Skeletal muscle cell (primary cell): Measurements from ENCODE around the gene SEC24C.
"Not testable (repeated sequence)": the region's sequence is repeated elsewhere in the genome, so short reads cannot be mapped to it uniquely, and the experiment has no call there.

Source experiments
- DNase-seq: peaks from one replicate; pipeline ENCODE4 v3.0.0-alpha.2; 2010; ENCODE audit warnings: low read depth
- H3K4me3 ChIP-seq: 2 replicates; pipeline ENCODE4 v1.5.1; 2011; ENCODE audit warnings: low read depth, mild to moderate bottlenecking, control low read depth, low read length, moderate library complexity

Gene SEC24C

DNA sequence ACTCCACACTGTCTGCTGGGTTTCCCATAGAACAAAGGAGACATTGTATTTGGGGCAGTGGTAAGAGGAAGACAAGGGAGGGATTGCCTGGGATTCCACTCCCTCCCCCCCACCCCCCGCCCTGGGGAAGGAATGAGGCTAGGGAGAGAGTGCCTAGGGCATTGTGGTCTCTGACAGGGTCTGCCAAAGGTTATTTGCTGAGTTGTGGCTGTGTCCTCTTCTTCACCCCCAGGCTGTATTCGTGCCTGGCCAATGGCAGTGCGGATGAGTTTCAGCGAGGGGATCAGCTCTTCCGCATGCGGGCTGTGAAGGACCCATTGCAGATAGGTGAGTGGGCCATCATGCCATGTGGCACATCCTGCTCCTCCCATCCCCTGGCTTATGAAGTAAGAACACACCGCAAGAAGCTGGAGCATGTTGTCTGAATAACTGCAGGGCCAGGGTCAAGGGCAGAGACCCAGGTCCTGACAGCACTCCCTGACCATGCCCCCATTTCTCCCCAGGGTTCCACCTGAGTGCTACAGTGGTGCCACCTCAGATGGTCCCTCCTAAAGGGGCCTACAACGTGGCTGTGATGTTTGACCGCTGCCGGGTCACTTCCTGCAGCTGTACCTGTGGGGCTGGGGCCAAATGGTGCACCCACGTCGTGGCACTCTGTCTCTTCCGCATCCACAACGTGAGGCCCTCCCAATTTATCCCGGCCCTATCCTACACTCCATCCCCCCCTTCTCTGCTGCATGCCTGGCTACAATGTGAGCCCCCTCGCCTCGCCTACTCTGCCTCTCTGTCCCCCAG is 44.9 kb downstream of the SEC24C start:
- no peak overlapping the region for H3K4me3 ChIP-seq
- DNase-seq = no peak

DNA sequence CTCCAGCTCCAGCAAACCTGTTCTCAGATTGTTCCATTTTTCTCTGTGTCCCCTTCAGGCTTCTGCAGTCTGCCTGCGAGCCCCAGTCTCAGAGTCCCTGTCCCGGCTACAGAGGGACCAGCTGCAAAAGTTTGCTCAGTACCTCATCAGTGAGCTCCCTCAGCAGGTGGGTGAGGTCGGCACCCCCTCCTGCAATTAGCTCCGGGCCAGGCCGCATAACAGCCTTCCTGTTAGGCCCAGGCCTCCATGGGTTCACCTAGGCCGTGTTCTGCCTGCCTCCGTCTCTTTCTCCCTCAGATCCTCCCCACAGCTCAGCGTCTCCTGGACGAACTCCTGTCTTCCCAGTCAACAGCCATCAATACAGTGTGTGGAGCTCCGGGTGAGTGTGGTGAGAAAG is 45.5 kb downstream of the SEC24C start:
- no peak for DNase-seq
- no peak overlapping the region for H3K4me3 ChIP-seq

DNA sequence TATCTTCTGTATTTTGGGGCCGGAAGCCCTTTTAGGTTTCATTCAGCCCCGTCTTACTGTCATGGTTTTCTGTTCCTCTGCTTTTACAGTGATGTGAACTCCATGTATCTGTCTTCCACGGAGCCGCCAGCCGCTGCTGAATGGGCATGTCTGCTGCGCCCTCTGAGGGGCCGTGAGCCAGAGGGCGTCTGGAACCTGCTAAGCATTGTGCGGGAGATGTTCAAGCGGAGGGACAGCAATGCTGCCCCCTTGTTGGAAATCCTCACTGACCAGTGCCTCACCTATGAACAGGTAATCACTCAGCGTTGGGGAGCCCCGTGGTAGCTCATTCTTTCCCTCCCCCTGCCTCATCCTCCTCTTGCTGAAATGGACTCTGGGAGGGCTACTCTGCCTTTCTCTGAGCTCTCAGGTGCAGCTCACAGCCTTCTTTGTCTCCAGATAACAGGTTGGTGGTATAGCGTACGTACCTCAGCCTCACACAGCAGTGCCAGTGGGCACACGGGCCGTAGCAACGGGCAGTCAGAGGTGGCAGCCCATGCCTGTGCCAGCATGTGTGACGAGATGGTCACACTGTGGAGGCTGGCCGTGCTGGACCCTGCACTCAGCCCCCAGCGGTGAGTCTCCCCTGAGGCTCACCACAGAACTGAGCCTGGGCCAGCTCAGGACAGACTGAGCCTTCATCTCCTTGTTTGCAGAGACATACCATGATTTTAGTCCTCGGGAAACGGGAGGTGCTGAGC is 46.9 kb downstream of the SEC24C start:
- no peak overlapping the region for H3K4me3 ChIP-seq
- no peak for DNase-seq

DNA sequence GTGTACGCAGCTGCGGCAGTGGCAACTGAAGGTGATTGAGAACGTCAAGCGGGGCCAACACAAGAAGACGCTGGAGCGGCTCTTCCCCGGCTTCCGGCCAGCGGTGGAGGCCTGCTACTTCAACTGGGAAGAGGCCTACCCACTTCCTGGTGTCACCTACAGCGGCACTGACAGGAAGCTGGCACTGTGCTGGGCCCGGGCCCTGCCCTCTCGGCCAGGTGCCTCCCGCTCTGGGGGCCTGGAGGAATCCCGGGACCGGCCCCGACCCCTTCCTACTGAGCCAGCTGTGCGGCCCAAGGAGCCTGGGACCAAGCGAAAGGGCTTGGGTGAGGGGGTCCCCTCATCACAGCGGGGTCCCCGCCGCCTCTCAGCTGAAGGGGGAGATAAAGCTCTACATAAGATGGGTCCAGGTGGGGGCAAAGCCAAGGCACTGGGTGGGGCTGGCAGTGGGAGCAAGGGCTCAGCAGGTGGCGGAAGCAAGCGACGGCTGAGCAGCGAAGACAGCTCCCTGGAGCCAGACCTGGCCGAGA is 47.8 kb downstream of the SEC24C start:
- no peak overlapping the region for H3K4me3 ChIP-seq
- DNase-seq = no peak

DNA sequence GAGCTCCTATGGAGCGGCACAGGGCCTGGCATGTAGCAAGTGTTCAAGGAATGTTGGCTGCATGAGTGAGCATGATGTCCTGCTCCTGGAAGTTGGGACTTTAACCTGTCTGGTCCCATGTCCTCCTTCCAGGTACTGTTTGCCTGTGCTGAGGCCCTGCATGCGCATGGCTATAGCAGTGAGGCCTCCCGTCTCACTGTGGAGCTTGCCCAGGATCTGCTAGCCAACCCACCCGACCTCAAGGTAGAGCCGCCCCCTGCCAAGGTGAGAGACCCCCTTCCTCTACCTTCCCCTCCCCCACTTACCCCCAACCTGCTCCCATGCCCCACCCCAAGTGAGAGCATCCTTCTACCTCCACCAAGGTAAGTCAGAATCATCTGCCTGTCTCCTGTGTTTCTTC is 49.3 kb downstream of the SEC24C start:
- no peak for DNase-seq
- no peak overlapping the region for H3K4me3 ChIP-seq

DNA sequence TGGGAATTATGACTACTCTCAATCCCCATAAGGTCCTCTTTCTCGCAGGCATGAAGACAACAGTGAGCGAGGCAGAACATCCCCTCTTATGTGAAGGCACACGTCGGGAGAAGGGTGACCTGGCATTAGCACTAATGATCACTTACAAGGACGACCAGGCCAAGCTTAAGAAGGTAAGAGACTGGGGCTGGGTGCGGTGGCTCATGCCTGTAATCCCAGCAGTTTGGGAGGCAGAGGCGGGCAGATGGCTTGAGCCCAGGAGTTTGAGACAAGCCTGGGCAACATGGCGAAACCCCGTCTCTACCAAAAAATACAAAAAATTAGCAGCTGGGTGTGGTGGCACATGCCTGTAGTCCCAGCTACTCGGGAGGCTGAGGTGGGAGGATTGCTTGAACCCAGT is 51.3 kb downstream of the SEC24C start:
- not testable (repeated sequence) for DNase-seq, H3K4me3 ChIP-seq

DNA sequence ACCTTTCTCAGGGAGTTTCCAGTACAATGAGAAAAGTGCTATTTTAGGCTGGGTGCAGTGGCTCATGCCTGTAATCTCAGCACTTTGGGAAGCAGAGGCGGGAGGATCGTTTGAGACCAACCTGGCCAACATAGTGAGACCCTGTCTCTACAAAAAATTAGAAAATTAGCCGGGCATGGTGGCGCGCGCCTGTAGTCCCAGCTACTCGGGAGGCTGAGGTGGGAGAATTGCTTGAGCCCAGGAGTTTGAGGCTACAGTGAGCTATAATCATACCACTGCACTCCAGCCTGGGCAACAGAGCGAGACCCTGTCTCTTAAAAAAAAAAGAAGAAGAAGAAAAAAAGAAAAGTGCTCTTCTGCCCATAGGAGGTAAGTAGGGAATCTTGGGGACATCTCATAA is 51.9 kb downstream of the SEC24C start:
- not testable (repeated sequence) for DNase-seq, H3K4me3 ChIP-seq

DNA sequence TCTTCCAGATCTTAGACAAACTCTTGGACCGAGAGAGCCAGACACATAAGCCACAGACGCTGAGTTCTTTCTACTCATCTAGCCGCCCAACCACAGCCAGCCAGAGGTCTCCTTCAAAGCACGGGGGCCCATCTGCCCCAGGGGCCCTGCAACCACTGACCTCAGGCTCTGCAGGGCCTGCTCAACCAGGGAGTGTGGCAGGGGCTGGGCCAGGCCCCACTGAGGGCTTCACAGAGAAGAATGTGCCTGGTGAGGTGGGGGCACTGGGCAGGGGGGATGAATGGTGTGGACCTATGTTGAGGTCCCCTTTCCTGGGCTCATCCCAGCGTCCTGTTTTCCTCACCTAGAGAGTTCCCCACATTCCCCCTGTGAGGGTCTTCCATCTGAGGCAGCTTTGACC is 52.6 kb downstream of the SEC24C start:
- no peak for DNase-seq

DNA sequence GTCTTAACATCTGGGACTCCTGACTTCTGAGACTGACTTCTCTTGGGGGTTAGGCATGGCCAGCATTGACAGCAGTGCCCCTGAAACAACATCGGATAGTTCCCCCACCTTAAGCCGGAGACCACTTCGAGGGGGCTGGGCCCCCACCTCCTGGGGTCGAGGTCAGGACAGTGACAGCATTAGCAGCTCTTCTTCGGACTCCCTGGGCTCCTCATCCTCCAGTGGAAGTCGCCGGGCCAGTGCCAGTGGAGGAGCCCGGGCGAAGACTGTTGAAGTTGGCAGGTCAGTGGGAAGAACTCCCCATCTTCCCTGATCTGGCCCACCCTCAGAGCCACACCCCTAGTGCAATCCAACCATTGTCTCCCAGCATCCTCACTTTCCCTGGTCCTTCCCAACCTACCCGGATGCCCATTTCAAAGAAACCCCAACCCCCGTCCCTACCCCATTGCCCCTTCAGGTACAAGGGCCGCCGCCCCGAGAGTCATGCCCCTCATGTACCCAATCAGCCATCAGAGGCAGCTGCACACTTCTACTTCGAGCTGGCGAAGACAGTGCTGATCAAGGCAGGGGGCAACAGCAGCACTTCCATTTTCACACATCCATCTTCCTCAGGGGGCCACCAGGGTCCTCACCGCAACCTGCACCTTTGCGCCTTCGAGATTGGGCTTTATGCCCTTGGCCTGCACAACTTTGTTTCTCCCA is 53.3 kb downstream of the SEC24C start:
- DNase-seq = no peak

More for the DNA sequence above, 52.6 kb downstream of the SEC24C start:
- no peak overlapping the region for H3K4me3 ChIP-seq

DNA sequence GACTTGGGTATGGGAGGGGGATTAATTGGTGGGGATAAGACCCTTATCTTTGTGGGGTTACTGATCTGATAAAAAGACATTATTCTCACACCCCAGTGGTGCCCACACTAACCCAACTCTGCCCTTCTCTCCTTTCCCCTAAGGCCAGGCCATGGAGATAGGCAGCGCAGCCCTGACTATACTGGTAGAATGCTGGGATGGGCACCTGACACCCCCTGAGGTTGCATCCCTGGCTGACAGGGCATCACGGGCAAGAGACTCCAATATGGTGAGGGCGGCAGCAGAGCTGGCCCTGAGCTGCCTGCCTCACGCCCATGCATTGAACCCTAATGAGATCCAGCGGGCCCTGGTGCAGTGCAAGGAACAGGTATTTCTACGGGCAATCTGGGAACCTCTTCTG is 53.9 kb downstream of the SEC24C start:
- no peak overlapping the region for H3K4me3 ChIP-seq
- DNase-seq = no peak

More for the DNA sequence above, 53.3 kb downstream of the SEC24C start:
- H3K4me3 ChIP-seq = no peak overlapping the region

DNA sequence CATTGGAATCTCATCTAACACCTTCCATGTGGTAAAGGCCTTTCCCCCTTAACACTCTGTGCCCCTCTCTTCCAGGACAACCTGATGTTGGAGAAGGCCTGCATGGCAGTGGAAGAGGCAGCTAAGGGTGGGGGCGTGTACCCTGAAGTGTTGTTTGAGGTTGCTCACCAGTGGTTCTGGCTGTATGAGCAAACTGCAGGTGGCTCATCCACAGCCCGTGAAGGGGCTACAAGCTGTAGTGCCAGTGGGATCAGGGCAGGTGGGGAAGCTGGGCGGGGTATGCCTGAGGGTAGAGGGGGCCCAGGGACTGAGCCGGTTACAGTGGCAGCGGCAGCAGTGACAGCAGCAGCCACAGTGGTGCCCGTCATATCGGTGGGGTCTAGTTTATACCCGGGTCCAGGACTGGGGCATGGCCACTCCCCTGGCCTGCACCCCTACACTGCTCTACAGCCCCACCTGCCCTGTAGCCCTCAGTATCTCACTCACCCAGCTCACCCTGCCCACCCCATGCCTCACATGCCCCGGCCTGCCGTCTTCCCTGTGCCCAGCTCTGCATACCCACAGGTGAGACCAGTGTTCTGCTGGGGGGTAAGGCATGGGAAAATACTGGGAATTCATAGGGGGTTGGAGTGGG is 54.9 kb downstream of the SEC24C start:
- no peak for DNase-seq
- no peak overlapping the region for H3K4me3 ChIP-seq

DNA sequence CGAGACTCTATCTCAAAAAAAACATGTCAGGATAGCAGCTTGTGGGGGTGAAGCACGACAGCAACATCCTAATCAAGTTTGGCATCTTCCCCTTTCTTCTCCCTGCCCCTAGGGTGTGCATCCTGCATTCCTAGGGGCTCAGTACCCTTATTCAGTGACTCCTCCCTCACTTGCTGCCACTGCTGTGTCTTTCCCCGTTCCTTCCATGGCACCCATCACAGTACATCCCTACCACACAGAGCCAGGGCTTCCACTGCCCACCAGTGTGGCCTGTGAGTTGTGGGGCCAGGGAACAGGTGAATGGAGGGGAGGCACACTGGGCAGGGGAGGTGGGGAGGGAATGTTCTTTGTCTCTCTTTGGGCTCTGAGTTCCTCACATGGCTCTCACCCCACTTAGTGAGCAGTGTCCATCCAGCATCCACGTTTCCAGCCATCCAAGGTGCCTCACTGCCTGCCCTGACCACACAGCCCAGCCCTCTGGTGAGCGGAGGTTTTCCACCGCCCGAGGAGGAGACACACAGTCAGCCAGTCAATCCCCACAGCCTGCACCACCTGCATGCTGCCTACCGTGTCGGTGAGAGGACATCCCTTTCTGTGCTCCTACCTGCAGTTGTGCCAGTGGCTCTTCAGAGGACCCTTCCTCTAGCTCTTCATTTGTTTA is 55.9 kb downstream of the SEC24C start:
- no peak for DNase-seq
- no peak overlapping the region for H3K4me3 ChIP-seq

DNA sequence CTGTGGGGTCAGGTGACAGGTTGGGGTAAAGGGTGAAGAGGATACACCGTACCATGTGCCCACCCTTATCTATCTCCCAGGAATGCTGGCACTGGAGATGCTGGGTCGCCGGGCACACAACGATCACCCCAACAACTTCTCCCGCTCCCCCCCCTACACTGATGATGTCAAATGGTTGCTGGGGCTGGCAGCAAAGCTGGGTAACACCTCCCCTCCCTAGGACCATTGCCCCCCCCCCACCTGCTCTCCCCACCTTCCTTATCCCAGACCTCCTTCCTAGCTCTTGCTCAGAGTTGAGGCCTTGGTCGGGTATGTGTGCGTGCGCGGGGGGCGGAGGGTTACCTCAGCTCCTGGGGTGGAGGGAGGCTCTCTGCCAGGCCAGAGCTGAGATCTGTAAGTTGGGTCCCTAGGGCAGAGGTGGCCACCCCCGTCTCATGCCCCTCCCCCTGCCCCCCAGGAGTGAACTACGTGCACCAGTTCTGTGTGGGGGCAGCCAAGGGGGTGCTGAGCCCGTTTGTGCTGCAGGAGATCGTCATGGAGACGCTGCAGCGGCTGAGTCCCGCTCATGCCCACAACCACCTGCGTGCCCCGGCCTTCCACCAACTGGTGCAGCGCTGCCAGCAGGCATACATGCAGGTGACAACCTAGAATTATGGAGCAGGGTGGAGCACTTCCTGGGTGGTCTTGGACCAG is 56.5 kb downstream of the SEC24C start:
- no peak for DNase-seq
- no peak overlapping the region for H3K4me3 ChIP-seq

DNA sequence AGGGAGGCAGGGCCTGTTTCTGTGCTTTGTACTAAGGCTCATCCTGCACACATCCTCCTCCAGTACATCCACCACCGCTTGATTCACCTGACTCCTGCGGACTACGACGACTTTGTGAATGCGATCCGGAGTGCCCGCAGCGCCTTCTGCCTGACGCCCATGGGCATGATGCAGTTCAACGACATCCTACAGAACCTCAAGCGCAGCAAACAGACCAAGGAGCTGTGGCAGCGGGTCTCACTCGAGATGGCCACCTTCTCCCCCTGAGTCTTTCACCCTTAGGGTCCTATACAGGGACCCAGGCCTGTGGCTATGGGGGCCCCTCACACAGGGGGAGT is 57.0 kb downstream of the SEC24C start:
- no peak for DNase-seq
- no peak overlapping the region for H3K4me3 ChIP-seq

DNA sequence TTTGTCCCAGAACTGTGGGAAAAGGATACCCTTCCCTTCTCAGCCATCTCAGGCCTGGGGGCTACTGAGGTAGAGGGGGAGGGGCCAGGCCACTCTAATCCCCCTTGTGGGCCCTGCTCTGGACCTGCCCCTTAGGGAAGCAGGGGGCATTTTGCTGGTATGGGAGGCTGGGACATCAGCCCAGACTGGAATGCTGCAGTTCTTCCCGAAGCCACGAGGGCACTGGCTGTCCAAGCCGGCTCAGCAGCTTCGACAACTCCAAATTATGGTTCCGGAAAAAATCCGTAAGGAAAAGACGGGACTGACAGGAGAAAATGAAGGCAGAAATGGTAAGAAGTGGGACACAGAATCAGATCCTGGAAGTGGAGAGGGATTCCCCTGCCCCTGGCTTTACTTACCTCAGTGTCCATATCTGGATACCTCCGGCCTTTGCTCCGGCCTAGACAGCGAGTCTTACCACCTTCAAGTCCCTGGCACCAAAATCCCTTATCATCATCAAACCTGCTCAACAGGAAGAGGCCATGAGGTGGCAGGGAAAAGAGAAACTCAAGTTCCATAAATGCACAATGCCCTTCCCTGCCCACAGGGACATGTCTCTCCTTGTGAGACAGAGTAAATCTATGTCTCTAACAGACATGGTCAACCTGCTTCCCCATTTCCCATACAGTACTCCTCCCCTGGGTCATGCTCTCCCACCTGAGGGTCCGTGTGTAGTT is 58.3 kb downstream of the SEC24C start:
- no peak overlapping the region for H3K4me3 ChIP-seq
- DNase-seq = no peak

DNA sequence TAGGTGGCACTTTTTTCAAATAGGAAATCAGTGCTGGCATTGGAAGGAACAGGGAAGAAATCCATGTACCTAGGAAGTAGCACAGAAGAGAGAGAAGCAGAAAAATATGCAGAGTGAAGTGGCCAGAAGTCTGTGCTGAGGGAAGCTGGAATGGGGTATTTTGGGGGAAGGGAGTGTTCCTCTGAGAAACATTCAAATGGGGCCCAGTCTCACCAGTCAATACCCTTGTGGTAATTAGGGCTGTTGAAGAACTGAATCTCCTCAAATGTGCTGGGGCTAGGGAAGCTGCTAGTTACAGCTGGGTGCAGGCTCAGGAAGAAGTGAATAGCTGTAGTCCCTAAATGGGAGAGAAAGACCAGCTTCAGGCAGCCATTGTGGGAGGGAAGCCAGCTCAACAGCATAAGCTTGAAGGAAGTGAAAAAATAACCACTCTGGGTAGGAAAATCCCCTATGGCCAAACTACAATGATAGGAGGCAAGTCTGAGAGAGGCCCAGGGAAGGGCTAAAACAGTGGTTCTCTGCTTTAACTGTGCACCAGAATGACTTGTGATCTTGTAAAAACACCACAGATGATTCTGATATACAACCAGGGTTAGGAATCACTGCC is 59.6 kb downstream of the SEC24C start:
- H3K4me3 ChIP-seq = no peak overlapping the region
- no peak for DNase-seq

DNA sequence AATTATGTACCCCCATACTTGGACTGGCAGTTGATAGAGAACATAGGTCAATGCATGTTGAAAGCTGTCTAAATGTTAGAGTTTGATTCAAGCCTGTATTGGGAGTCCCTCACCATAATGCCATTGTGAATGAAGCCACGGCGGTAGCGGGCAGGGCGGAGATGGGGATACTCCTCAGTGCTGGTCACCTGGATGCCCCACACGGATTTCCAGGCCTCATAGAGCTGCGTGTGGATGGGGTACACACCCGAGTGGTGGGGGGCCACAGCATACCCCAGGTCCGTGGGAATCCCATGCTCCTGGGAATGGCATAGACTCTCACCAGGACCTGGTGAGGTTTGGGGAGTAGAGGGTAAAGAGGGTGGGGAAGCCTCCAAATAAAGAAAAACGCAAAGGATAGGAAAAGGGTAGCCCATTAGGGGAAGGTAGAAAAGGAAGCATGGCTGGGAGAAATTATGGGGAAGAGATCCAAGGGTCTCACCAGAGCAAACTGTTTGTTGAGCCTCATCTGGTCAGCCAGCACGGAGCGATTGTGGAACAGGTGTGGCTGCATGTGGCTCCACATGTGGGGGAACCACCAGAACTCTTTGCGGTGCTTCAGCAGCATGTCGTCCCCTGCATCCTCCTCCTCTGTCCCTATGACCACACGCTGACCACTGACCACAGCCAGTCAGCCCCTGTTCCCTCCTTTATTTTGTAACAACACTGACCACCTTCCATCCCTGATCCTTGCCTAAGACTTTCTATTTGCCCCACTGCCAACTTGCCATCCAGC is 62.2 kb downstream of the SEC24C start:
- no peak for DNase-seq
- no peak overlapping the region for H3K4me3 ChIP-seq
